Endodermal cell (in vitro differentiated cells): Measurements from ENCODE around the gene MPPED2. TPM values are rescaled to one million over a fixed set of nuclear protein-coding genes. Genes with fewer than 3 reads are reported as not detected.

ENCODE experiments used
- DNase-seq: peaks from one replicate; pipeline ENCODE4 v3.0.0-alpha.2; 2017
- H3K27ac ChIP-seq: 2 replicates; pipeline ENCODE4 v1.5.1; 2013; ENCODE audit warnings: mild to moderate bottlenecking, low read depth, low read length, moderate library complexity
- H3K27me3 ChIP-seq: 2 replicates; pipeline ENCODE4 v1.6.1; 2013; ENCODE audit warnings: mild to moderate bottlenecking, low read length, moderate library complexity; ENCODE audit not compliant: insufficient read depth, control insufficient read depth, poor library complexity, severe bottlenecking
- H3K36me3 ChIP-seq: 2 replicates; pipeline ENCODE4 v1.7.0; 2013; ENCODE audit warnings: mild to moderate bottlenecking, low read length, moderate library complexity; ENCODE audit not compliant: control insufficient read depth, insufficient read depth
- H3K4me1 ChIP-seq: one replicate; pipeline ENCODE4 v1.7.0; 2013; ENCODE audit warnings: low read length; ENCODE audit not compliant: control insufficient read depth, insufficient read depth
- H3K4me3 ChIP-seq: 2 replicates; pipeline ENCODE4 v1.5.1; 2013; ENCODE audit warnings: mild to moderate bottlenecking, low read length, moderate library complexity
- H3K9ac ChIP-seq: 2 replicates; pipeline ENCODE4 v1.6.1; 2013; ENCODE audit warnings: mild to moderate bottlenecking, low read length, moderate library complexity; ENCODE audit not compliant: poor library complexity, severe bottlenecking; ENCODE audit errors: extremely low read depth
- H3K9me3 ChIP-seq: 2 replicates; pipeline ENCODE4 v1.6.1; 2013; ENCODE audit warnings: mild to moderate bottlenecking, low read length, moderate library complexity; ENCODE audit not compliant: control insufficient read depth
- H3K27ac Mint-ChIP-seq: 2 replicates; pipeline ENCODE4 v1.8.0; 2020; ENCODE audit warnings: mixed read lengths
- H3K27me3 Mint-ChIP-seq: 2 replicates; pipeline ENCODE4 v1.8.0; 2021; ENCODE audit warnings: mild to moderate bottlenecking, mixed read lengths; ENCODE audit not compliant: insufficient read depth
- H3K36me3 Mint-ChIP-seq: 2 replicates; pipeline ENCODE4 v1.8.0; 2020; ENCODE audit warnings: low read depth, mixed read lengths
- H3K4me1 Mint-ChIP-seq: 2 replicates; pipeline ENCODE4 v1.8.0; 2020; ENCODE audit warnings: mixed read lengths
- H3K4me3 Mint-ChIP-seq: 2 replicates; pipeline ENCODE4 v1.8.0; 2020; ENCODE audit warnings: mild to moderate bottlenecking, moderate library complexity, mixed read lengths
- H3K9me3 Mint-ChIP-seq: 2 replicates; pipeline ENCODE4 v1.8.0; 2020; ENCODE audit warnings: mild to moderate bottlenecking, mixed read lengths
- CTCF ChIP-seq: fragments of 200-600 bp; sonication (generic); conservative IDR thresholded peaks from 2 replicates; pipeline ENCODE4 v1.5.0; 2021; ENCODE audit warnings: antibody characterized with exemption, mild to moderate bottlenecking
- WGBS, 2 experiments: methylation state at CpG; one replicate each; pipeline versions ENCODE4 v1.1.5 to v1.1.7; 2013; ENCODE audit warnings: missing lambda C conversion rate in 2 of 2, mixed read lengths in 1 of 2; ENCODE audit not compliant: insufficient coverage in 1 of 2, insufficient read length in 1 of 2; 5-methylcytosine and 5-hydroxymethylcytosine counted together
- total RNA-seq, 2 donors: library from RNA; stranded (reverse); fragmentation: NEBNext Ultra II Directional in 1 of 2; extraction: Animal tissue kit (Norgen Biotek cat#: 25700) in 1 of 2; gene quantifications; 2 replicates in 1 of 2; 3 replicates in 1 of 2; pipeline ENCODE4 v1.2.1, GENCODE V29; 2021

Gene MPPED2
- total RNA-seq, 2 donors from 2014 or later = 1.5 to 16.4 TPM

DNA sequence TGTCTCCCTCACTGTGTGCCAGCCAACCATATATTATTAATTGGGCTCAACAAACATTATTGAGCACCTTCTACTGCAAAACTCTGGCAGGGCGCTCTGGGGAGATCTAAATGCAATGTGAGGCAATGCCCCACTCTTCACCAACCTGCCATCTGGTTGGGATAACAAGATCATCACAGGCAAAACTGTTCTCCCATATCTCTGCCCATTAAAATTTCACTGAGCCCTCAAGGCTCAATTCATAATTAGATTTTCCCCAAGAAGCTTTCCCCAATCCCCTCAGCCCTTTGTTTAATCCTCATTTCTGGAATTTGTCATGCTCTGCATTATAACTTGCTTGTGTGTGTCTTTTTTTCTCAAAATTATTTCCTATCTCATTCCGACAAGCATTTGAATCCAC lies 156.6 kb downstream of the MPPED2 start:
- no peak for TF ChIP-seq CTCF
- no peaks in the 10 kb centered on the region for H3K27me3 ChIP-seq
- H3K36me3 Mint-ChIP-seq = no peaks in the 10 kb centered on the region
- H3K4me1 Mint-ChIP-seq = peaks cover 37% of the 10 kb centered on the region
- DNase-seq = no peak
- H3K9me3 ChIP-seq = no peaks in the 10 kb centered on the region
- no peak overlapping the region for H3K27ac ChIP-seq
- H3K36me3 ChIP-seq = no peaks in the 10 kb centered on the region
- H3K27me3 Mint-ChIP-seq = no peaks in the 10 kb centered on the region
- no peak overlapping the region for H3K4me3 Mint-ChIP-seq
- no peak overlapping the region for H3K27ac Mint-ChIP-seq
- peak overlapping the region; percentile 19 for H3K4me3 ChIP-seq
- WGBS, 2 experiments = 95% methylated on average over 2 of the region's 2 CpGs; no CpG with 5 or more reads in 1 of the 2 experiments
- H3K9me3 Mint-ChIP-seq = peaks cover 2% of the 10 kb centered on the region
- peaks cover 15% of the 10 kb centered on the region for H3K4me1 ChIP-seq
- H3K9ac ChIP-seq = peak overlapping the region; percentile 27

GRCh38 chr11:30426781-30427180 lies 159.4 kb downstream of the MPPED2 start:
- no peak overlapping the region for H3K27ac Mint-ChIP-seq

DNA sequence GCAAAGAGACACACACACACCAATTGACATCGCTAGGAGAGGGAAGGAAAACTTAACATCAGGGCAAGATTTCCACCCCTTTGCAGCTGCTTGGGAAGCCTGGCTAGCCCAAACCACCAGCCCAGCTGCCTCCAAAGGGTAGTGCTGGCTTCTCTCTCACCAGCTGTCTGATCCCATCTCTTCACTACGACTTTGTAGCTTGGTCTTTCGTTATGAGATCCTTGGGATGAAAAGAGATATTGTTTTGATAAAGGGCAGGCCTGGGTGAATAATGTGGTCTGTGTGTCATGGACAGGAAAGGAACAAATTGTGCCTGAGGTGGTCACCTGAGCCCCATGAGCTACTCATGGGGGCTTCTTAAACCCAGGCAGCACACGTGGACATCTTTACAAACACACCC lies 161.3 kb downstream of the MPPED2 start:
- no peak for TF ChIP-seq CTCF
- Histone ChIP-seq H3K27ac (no peak overlapping the region), H3K9ac (no peak overlapping the region), H3K4me1 (peaks cover 15% of the 10 kb centered on the region), H3K27me3 (no peaks in the 10 kb centered on the region), H3K9me3 (no peaks in the 10 kb centered on the region), H3K4me3 (no peak overlapping the region), H3K36me3 (no peaks in the 10 kb centered on the region)
- no peaks in the 10 kb centered on the region for H3K27me3 Mint-ChIP-seq
- DNase-seq = no peak
- no peak overlapping the region for H3K4me3 Mint-ChIP-seq
- no peaks in the 10 kb centered on the region for H3K36me3 Mint-ChIP-seq
- no peak overlapping the region for H3K27ac Mint-ChIP-seq
- H3K9me3 Mint-ChIP-seq = no peaks in the 10 kb centered on the region
- WGBS, 2 experiments = 83 to 93% methylated on average over 1 to 4 of the region's 4 CpGs
- peaks cover 34% of the 10 kb centered on the region for H3K4me1 Mint-ChIP-seq

More at GRCh38 chr11:30426781-30427180, 159.4 kb downstream of the MPPED2 start:
- TF ChIP-seq CTCF = no peak
- Mint-ChIP-seq H3K36me3 (no peaks in the 10 kb centered on the region), H3K4me1 (peaks cover 43% of the 10 kb centered on the region), H3K4me3 (no peak overlapping the region), H3K9me3 (no peaks in the 10 kb centered on the region), H3K27me3 (no peaks in the 10 kb centered on the region)
- H3K4me1 ChIP-seq = peaks cover 19% of the 10 kb centered on the region
- H3K36me3 ChIP-seq = no peaks in the 10 kb centered on the region
- no peak overlapping the region for H3K9ac ChIP-seq
- no peak overlapping the region for H3K4me3 ChIP-seq
- no peak overlapping the region for H3K27ac ChIP-seq
- no peaks in the 10 kb centered on the region for H3K27me3 ChIP-seq
- WGBS, 2 experiments = 95% methylated on average over 4 of the region's 5 CpGs; no CpG with 5 or more reads in 1 of the 2 experiments
- no peak for DNase-seq
- H3K9me3 ChIP-seq = no peaks in the 10 kb centered on the region
